Prostate gland (tissue), 2 donors: ENCODE data around the gene FBH1. TPM values are rescaled to one million over a fixed set of nuclear protein-coding genes. Genes with fewer than 3 reads are reported as not detected.

Experiments used
- DNase-seq: peaks from one replicate; pipeline ENCODE4 v3.0.0-alpha.2; 2019; ENCODE audit warnings: low spot score
- H3K27ac ChIP-seq, 2 donors: fragments of 200-600 bp; sonication (generic); 2 replicates each; pipeline ENCODE4 v1.5.1; 2017 to 2019
- H3K27me3 ChIP-seq: fragments of 200-600 bp; sonication (generic); replicated peaks from 2 replicates; pipeline ENCODE4 v1.5.1; 2019; ENCODE audit not compliant: insufficient read depth
- H3K36me3 ChIP-seq, 2 donors: fragments of 200-600 bp; sonication (generic); 1 replicate in 1 of 2; 2 replicates in 1 of 2; pipeline versions ENCODE4 v1.5.1 to v1.8.1; 2017 to 2019
- H3K4me1 ChIP-seq: fragments of 200-600 bp; sonication (generic); replicated peaks from 2 replicates; pipeline ENCODE4 v1.5.1; 2019
- H3K4me3 ChIP-seq, 2 donors: fragments of 200-600 bp; sonication (generic); 2 replicates each; pipeline ENCODE4 v1.5.1; 2017 to 2019
- H3K9me3 ChIP-seq: fragments of 200-600 bp; sonication (generic); 2 replicates; pipeline ENCODE4 v1.5.1; 2017
- POLR2A ChIP-seq: fragments of 450-650 bp; IDR thresholded peaks from one replicate; pipeline ENCODE4 v1.6.1; 2016; ENCODE audit warnings: antibody characterized with exemption, mild to moderate bottlenecking
- POLR2AphosphoS5 ChIP-seq: sonication (generic); formaldehyde crosslinking; IDR thresholded peaks from one replicate; pipeline ENCODE4 v1.6.1; 2017; ENCODE audit warnings: antibody characterized with exemption
- WGBS: methylation state at CpG from one replicate; pipeline ENCODE4 v1.1.5; 2018; 5-methylcytosine and 5-hydroxymethylcytosine counted together
- intact Hi-C: fragments of 100-400 bp; cut with DNase I; formaldehyde crosslinking; loops from one replicate; pipeline ENCODE4 v1.14.2; 2022
- total RNA-seq, 2 donors: library from RNA; depleted of rRNA; stranded (reverse); fragments of >200 nt; gene quantifications; one replicate each; pipeline ENCODE4 v1.1.0, GENCODE V29; 2016
- TF ChIP-seq, protein P1 (sequence below), 4 experiments: fragments of 200-600 bp in 2 of 4; fragments of 450-650 bp in 2 of 4; sonication (generic) in 2 of 4; IDR thresholded peaks; 1 replicate in 3 of 4; 2 replicates in 1 of 4; pipeline ENCODE4 v1.5.1; 2016 to 2019; ENCODE audit warnings: antibody characterized with exemption in 4 of 4, mild to moderate bottlenecking in 2 of 4, moderate library complexity in 2 of 4

The FBH1 gene
- total RNA-seq, 2 donors from 2014 or later = 75.0 to 172 TPM

DNA sequence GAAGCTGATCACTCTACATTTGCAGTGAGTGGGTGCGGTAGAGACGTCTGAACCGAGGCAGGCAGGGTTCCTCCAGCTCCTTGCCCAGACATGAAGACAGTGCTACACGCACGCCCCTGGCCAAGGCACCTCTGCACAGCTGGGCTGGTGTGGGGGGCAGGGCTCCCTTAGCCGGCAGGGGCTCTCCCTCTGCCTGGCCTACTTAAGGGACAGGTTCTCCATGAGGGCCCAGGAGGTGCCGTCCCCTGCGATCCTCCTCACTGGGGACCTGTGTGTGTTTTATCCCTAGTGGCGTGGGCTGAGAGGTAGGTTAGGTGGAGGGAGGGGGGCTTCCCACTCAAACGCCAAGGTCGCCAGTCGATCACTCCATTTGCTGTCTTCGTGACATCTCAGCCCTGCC lies 52.0 kb downstream of the FBH1 start:
- H3K27ac ChIP-seq = no peak overlapping the region
- TF ChIP-seq, protein P1, sequence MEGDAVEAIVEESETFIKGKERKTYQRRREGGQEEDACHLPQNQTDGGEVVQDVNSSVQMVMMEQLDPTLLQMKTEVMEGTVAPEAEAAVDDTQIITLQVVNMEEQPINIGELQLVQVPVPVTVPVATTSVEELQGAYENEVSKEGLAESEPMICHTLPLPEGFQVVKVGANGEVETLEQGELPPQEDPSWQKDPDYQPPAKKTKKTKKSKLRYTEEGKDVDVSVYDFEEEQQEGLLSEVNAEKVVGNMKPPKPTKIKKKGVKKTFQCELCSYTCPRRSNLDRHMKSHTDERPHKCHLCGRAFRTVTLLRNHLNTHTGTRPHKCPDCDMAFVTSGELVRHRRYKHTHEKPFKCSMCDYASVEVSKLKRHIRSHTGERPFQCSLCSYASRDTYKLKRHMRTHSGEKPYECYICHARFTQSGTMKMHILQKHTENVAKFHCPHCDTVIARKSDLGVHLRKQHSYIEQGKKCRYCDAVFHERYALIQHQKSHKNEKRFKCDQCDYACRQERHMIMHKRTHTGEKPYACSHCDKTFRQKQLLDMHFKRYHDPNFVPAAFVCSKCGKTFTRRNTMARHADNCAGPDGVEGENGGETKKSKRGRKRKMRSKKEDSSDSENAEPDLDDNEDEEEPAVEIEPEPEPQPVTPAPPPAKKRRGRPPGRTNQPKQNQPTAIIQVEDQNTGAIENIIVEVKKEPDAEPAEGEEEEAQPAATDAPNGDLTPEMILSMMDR (IDR thresholded peaks at IDR 0.05) = no peak
- no peak for TF ChIP-seq POLR2A
- no peak for TF ChIP-seq POLR2AphosphoS5
- intact Hi-C loops = loop anchor here (5.0 kb wide), 1 partner anchor 35 kb away; the partner anchor contains the start of gene IL15RA
- DNase-seq = no peak
- 70% methylated on average over 13 of the region's 13 CpGs for WGBS
- no peaks in the 10 kb centered on the region for H3K9me3 ChIP-seq
- no peaks in the 10 kb centered on the region for H3K4me1 ChIP-seq
- peaks cover 0 to 8% of the 10 kb centered on the region in 2 donors for H3K36me3 ChIP-seq
- H3K4me3 ChIP-seq = no peak overlapping the region
- H3K27me3 ChIP-seq = no peaks in the 10 kb centered on the region

GRCh38 chr10:5942474-5942873 lies 52.4 kb downstream of the FBH1 start:
- intact Hi-C loops = loop anchor here (5.0 kb wide), 1 partner anchor 35 kb away; the partner anchor contains the start of gene IL15RA
- Histone ChIP-seq H3K27ac (no peak overlapping the region), H3K4me1 (no peaks in the 10 kb centered on the region)

DNA sequence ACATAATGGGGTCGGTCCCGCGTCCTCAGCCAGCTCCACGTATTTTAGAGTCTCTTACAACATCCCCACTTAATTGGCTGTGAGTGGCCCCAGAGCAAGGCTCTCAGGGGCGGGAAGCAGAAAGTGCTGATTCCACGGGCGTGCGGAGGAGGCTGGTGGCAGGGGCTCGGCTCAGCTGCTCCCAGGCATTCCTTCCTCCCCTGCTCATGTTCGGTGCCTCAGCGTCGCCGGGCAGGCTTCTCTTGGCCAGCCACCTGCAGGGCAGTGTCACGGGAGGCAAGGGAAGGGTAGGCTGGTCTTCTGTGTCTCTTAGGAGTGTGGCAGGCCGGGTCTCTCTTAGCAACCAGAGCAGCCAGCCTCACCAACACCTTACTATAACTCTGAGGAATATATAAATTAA lies 53.5 kb downstream of the FBH1 start:
- no peaks in the 10 kb centered on the region for H3K4me1 ChIP-seq
- 42% methylated on average over 15 of the region's 15 CpGs for WGBS
- no peak for DNase-seq

More at GRCh38 chr10:5942474-5942873, 52.4 kb downstream of the FBH1 start:
- WGBS = 73% methylated on average over 16 of the region's 16 CpGs
- Histone ChIP-seq H3K9me3 (no peaks in the 10 kb centered on the region), H3K4me3 (no peak overlapping the region), H3K27me3 (no peaks in the 10 kb centered on the region), H3K36me3 (peaks cover 0 to 3% of the 10 kb centered on the region in 2 donors)
- DNase-seq = no peak
- TF ChIP-seq, protein P1 (IDR thresholded peaks at IDR 0.05) = no peak
- TF ChIP-seq POLR2A (no peak), POLR2AphosphoS5 (no peak)

DNA sequence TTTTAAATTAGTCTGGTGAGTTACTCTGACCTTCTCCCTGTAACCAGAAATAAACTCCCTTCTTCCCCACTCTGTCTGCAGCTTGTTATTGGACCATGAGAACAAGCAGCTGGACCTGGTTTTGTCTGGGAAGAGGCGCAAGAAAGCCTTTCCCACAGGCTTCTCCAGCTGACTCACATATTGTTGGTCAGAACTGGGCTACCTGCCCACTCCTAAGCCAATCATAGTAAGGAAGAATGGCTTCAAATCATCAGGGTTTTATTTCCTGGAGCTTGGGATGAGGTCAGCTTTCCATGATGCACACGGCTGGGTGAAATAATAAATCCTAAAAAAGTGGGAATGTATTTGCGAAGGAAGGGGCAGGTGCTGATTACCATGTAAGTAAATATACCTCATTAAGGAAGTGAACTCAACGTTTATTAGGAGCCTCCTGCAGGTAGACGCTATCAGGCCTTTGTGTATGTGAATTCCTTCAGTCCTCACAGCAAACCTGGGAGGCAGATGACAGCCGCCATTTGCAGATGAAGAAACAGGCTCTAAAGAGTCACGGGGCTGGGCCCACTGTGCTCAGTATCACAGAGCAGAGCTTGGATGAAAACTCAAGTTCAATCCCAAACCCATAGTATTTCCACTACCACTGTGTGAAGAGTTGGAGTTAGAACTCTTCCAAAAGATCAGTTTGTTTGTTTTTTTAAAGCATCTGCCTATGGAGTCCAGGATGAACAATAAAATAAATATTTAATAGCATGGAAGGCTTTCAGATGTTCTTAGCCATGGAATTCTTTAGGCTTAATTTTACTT lies 54.5 kb downstream of the FBH1 start:
- peak; percentile 48 for DNase-seq
- Histone ChIP-seq H3K4me1 (no peaks in the 10 kb centered on the region), H3K36me3 (no peaks in the 10 kb centered on the region), H3K27me3 (no peaks in the 10 kb centered on the region), H3K9me3 (no peaks in the 10 kb centered on the region), H3K4me3 (no peak overlapping the region), H3K27ac (peak overlapping the region; percentile 76 to 77)
- TF ChIP-seq POLR2AphosphoS5 = peak; percentile 82
- TF ChIP-seq POLR2A = no peak
- TF ChIP-seq, protein P1 (IDR thresholded peaks at IDR 0.05) = no peak
- 39% methylated on average over 7 of the region's 7 CpGs for WGBS
- intact Hi-C loops = loop anchor here (2.0 to 5.0 kb wide), 3 partner anchors 33 to 143 kb away; partner anchors contain the start of genes FBH1, IL15RA and RBM17

More for the DNA sequence above, 53.5 kb downstream of the FBH1 start:
- no peaks in the 10 kb centered on the region for H3K9me3 ChIP-seq
- no peaks in the 10 kb centered on the region for H3K27me3 ChIP-seq
- no peak overlapping the region for H3K4me3 ChIP-seq
- H3K36me3 ChIP-seq = no peaks in the 10 kb centered on the region
- intact Hi-C loops = loop anchor here (5.0 kb wide), 1 partner anchor 34 kb away; the partner anchor contains the start of gene IL15RA
- TF ChIP-seq POLR2A (no peak), POLR2AphosphoS5 (no peak)
- TF ChIP-seq, protein P1 (IDR thresholded peaks at IDR 0.05) = no peak
- peak overlapping the region; percentile 76 to 77 for H3K27ac ChIP-seq
